GM21515 (cell line): ENCODE measurements around the gene IL36A.

Experiments used
- ATAC-seq: cut with Tn5 transposase; IDR thresholded peaks from one replicate; pipeline ENCODE4 v1.9.1; 2021; ENCODE audit not compliant: unreplicated experiment

The IL36A gene

DNA sequence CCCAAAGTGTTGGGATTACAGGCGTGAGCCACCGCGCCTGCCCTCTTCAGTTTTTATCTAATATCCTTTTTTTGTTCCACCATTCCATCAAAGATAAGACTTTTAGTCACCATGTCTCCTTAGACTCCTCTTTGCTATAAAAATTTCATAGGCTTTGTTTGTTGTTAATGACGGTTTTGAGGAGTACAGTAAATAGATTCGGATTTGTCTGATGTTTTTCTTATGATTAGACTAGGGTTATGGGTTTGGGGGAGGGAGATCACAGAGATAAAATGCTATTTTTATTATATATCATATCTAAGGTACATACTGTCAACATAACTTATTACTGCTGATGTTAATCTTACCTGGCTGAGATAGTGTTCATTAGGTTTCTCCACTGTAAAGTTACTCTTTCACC is 41.2 kb downstream of the IL36A start:
- no peak for ATAC-seq

GRCh38 chr2:113050921-113051895 is 45.9 kb downstream of the IL36A start:
- no peak for ATAC-seq

DNA sequence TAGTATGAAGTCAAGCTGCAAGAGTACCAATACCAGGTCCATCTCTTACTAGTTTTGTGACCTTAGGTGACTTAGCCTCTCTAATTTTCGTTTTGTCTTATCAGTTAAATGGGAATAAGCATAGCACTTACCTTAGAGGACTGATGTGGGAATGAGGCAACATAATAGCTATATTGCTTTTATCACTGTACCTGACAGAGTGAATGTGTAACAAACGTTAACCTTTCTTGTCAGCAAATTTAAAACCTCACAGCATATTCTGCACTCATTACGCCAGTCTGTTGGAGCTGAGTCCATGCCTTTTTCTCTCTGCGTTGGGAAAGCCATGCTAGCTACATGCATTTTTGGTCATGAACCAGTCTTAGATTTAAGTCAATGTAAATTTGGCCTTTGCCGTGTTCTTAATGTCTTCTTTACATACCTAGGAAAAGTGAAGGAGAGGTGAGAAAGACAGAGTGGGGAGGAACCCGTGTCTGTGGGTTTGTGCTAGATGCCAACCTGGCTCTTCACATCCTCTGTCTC is 47.2 kb downstream of the IL36A start, which contains the start of gene IL36B:
IL36B (minus strand) TSS at position 472 of the 522 bp plus-strand sequence.
- ATAC-seq = no peak

DNA sequence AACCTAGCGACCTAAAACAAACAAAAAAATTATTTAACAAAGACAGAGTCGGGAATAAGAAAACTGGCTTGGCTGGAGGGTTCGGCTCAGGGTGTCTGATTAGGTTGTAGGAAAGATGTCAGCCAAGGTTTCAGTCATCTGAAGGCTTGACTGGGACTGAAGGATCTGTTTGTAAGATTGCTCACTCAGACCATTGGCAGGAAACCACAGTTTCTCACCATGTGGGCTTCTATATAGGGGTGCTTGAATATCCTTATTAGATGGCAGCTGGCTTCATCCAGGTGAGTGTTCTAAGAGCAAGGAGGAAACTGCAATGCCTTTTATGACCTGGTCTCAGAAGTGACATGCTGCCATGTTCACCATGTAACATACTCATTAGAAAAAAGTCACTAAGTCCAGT is 48.4 kb downstream of the IL36A start:
- no peak for ATAC-seq

DNA sequence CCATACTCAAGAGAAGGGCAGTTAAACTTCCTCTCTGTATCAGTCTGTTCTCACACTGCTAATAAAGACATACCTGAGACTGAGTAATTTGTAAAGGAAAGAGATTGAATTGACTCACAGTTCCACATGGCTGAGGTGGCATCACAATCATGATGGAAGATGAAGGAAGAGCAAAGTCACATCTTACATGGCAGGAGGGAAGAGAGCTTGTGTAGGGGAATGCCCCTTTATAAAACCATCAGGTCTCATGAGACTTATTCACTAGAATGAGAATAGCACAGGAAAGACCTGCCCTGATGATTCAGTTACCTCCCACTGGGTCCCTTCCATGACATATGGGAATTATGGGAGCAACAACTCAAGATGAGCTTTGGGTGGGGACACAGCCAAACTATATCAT is 48.8 kb downstream of the IL36A start:
- ATAC-seq = no peak

GRCh38 chr2:113056521-113056920 is 51.3 kb downstream of the IL36A start:
- ATAC-seq = no peak

GRCh38 chr2:113057117-113057516 is 51.9 kb downstream of the IL36A start:
- no peak for ATAC-seq
